AG10803 (cell line): ENCODE data around the gene GRID1.

Experiments
- DNase-seq: peaks from one replicate; pipeline ENCODE4 v3.0.0; 2010; ENCODE audit warnings: low read depth
- H3K4me3 ChIP-seq: 2 replicates; pipeline ENCODE4 v1.5.1; 2011; ENCODE audit warnings: mild to moderate bottlenecking, low read length, control low read depth
- CTCF ChIP-seq: conservative IDR thresholded peaks from 2 replicates; pipeline ENCODE4 v1.5.1; 2011; ENCODE audit warnings: mild to moderate bottlenecking, low read length, control low read depth, inconsistent platforms

GRID1 gene

GRCh38 chr10:86292462-86293395, 73.9 kb downstream of the GRID1 start:
- no peak overlapping the region for H3K4me3 ChIP-seq
- no peak for TF ChIP-seq CTCF
- no peak for DNase-seq

GRCh38 chr10:86291616-86292340, 74.8 kb downstream of the GRID1 start:
- no peak overlapping the region for H3K4me3 ChIP-seq
- DNase-seq: no peak
- no peak for TF ChIP-seq CTCF

- no peak overlapping the region for H3K4me3 ChIP-seq
- TF ChIP-seq CTCF: no peak
- DNase-seq: no peak
These were observed 75.5 kb downstream of the GRID1 start for GRCh38 chr10:86290933-86291615.

GRCh38 chr10:86289577-86289868, 77.1 kb downstream of the GRID1 start:
- no peak for TF ChIP-seq CTCF
- H3K4me3 ChIP-seq: no peak overlapping the region
- no peak for DNase-seq

- no peak for DNase-seq
- TF ChIP-seq CTCF: no peak
- no peak overlapping the region for H3K4me3 ChIP-seq
These were observed 77.7 kb downstream of the GRID1 start for GRCh38 chr10:86288695-86289576.

GRCh38 chr10:86287966-86288579, 78.5 kb downstream of the GRID1 start:
- H3K4me3 ChIP-seq: no peak overlapping the region
- DNase-seq: no peak
- no peak for TF ChIP-seq CTCF
